IMR-90 (cell line): ENCODE results near the gene ERC2.

Source experiments
- BHLHE40 ChIP-seq: fragments of 150-350 bp; IDR thresholded peaks from 2 replicates; pipeline ENCODE4 v1.6.1; 2016; ENCODE audit warnings: mild to moderate bottlenecking, low read depth, low read length
- CEBPB ChIP-seq: IDR thresholded peaks from 2 replicates; pipeline ENCODE4 v1.6.1; 2012; ENCODE audit warnings: low read depth, low read length, improper control_type of control experiment
- MAZ ChIP-seq: IDR thresholded peaks from 2 replicates; pipeline ENCODE4 v1.6.1; 2012; ENCODE audit warnings: low read depth, mild to moderate bottlenecking, low read length, improper control_type of control experiment, moderate library complexity, borderline replicate concordance
- POLR2A ChIP-seq: IDR thresholded peaks from 2 replicates; pipeline ENCODE4 v1.6.1; 2012; ENCODE audit warnings: mild to moderate bottlenecking, low read depth, low read length
- RAD21 ChIP-seq: IDR thresholded peaks from 2 replicates; pipeline ENCODE4 v1.6.1; 2012; ENCODE audit warnings: low read length, improper control_type of control experiment
- RCOR1 ChIP-seq: IDR thresholded peaks from 2 replicates; pipeline ENCODE4 v1.6.1; 2012; ENCODE audit warnings: mild to moderate bottlenecking, low read length, improper control_type of control experiment; ENCODE audit not compliant: insufficient replicate concordance
- TF ChIP-seq, protein P1 (sequence below): conservative IDR thresholded peaks from 2 replicates; pipeline ENCODE4 v1.5.1; 2012; ENCODE audit warnings: mild to moderate bottlenecking, low read depth, low read length, improper control_type of control experiment
- TF ChIP-seq, protein P2 (sequence below): fragments of 150-350 bp; IDR thresholded peaks from 2 replicates; pipeline ENCODE4 v1.6.1; 2016; ENCODE audit warnings: low read depth, mild to moderate bottlenecking, low read length, moderate library complexity, borderline replicate concordance

DNA sequence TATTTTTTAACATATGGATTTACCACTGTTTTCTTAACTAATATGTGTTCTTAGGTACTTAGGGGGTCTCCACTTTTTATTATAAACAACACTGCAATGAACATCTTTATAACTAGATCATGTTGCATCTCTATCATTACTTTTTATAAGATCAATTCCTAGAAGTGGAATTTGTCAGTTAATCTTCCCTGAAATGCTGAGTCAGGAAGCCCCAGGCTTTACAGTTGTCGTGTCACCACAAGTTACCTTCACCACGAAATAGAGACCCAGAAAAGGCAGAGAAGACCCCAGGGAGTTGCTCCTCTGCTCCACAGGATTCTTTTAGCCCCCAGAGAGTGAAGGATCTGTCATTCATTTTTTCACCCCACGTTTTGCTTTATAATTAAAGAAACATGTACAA is 34.5 kb upstream of the ERC2 start:
- TF ChIP-seq, protein P1, sequence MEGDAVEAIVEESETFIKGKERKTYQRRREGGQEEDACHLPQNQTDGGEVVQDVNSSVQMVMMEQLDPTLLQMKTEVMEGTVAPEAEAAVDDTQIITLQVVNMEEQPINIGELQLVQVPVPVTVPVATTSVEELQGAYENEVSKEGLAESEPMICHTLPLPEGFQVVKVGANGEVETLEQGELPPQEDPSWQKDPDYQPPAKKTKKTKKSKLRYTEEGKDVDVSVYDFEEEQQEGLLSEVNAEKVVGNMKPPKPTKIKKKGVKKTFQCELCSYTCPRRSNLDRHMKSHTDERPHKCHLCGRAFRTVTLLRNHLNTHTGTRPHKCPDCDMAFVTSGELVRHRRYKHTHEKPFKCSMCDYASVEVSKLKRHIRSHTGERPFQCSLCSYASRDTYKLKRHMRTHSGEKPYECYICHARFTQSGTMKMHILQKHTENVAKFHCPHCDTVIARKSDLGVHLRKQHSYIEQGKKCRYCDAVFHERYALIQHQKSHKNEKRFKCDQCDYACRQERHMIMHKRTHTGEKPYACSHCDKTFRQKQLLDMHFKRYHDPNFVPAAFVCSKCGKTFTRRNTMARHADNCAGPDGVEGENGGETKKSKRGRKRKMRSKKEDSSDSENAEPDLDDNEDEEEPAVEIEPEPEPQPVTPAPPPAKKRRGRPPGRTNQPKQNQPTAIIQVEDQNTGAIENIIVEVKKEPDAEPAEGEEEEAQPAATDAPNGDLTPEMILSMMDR = no peak
- TF ChIP-seq POLR2A = no peak
- no peak for TF ChIP-seq BHLHE40
- TF ChIP-seq RAD21 = no peak
- TF ChIP-seq, protein P2, sequence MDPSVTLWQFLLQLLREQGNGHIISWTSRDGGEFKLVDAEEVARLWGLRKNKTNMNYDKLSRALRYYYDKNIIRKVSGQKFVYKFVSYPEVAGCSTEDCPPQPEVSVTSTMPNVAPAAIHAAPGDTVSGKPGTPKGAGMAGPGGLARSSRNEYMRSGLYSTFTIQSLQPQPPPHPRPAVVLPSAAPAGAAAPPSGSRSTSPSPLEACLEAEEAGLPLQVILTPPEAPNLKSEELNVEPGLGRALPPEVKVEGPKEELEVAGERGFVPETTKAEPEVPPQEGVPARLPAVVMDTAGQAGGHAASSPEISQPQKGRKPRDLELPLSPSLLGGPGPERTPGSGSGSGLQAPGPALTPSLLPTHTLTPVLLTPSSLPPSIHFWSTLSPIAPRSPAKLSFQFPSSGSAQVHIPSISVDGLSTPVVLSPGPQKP = no peak
- TF ChIP-seq CEBPB = no peak
- no peak for TF ChIP-seq RCOR1
- TF ChIP-seq MAZ = no peak
